COLO668 (cell line): ENCODE data around the gene SLC19A1.
A peak's percentile ranks its signal among the peaks of the same experiment; 100 is the strongest.

Source experiments
- DNase-seq: peaks from one replicate; lab custom pipeline; 2025; ENCODE audit not compliant: unreplicated experiment; lab: John Stamatoyannopoulos, UW

SLC19A1 gene

DNA sequence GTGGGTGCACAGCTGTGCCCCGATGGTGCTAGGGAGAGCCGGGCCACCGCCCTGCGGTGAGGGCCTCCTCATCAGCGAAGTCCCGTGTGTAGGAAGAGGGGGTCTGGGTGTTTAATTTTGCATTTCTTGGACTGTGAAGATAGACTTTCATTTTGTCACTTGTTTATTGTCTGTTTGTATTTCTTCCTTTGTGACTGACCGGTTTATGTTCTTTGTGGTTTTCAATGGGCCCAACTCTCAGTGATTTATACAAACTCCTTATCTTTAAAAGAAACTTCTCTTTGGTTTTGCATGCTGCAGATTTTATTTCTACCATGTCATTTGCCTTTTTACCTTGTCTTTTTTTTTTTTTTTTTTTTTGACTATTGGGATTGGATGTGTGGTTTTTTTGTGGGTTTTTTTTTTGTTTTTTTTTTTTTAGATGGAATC, 72.1 kb downstream of the SLC19A1 start:
- DNase-seq, result no peak

DNA sequence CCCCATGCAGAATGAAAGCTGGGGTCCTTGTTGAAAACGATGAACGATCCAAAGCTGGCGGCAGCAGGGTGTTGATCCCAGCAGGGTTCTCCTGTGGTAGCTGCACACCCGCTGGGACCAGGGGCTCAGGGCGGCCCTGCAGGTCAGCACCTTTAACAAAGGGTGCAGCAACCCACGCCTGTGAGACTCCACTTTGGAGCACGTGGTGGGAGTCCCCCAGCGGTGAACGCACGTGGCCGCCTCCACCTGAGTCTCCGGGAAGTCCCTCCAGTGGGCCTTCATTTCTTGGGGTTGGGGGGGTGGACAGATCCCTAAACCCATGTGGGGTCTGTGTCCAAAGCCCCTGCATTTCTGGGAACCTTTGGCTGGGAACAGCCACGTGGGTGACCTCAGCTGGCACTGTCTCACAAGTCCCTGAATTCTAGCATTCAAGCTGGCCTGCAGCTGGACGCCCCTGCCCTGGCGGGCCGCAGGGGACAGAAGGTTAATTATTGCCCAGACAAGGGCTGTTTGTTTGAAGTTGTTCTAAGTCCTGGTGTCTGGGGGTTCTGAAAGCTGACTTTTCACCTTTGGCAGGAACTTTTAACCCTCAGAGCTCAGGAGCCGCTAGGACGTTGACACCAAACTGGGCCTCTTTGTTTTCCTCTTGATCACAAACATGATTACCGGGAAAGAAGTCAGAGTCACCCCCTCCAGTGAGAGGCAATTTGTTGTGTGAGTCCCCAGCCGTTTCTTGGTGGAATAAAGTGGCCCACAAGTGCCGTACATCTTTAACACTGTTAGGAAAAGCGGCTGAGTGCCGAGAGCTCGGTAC, 72.8 kb downstream of the SLC19A1 start:
- DNase-seq, result no peak

- no peak for DNase-seq
Measured at GRCh38 chr21:45468971-45469272, 73.3 kb downstream of the SLC19A1 start.

DNA sequence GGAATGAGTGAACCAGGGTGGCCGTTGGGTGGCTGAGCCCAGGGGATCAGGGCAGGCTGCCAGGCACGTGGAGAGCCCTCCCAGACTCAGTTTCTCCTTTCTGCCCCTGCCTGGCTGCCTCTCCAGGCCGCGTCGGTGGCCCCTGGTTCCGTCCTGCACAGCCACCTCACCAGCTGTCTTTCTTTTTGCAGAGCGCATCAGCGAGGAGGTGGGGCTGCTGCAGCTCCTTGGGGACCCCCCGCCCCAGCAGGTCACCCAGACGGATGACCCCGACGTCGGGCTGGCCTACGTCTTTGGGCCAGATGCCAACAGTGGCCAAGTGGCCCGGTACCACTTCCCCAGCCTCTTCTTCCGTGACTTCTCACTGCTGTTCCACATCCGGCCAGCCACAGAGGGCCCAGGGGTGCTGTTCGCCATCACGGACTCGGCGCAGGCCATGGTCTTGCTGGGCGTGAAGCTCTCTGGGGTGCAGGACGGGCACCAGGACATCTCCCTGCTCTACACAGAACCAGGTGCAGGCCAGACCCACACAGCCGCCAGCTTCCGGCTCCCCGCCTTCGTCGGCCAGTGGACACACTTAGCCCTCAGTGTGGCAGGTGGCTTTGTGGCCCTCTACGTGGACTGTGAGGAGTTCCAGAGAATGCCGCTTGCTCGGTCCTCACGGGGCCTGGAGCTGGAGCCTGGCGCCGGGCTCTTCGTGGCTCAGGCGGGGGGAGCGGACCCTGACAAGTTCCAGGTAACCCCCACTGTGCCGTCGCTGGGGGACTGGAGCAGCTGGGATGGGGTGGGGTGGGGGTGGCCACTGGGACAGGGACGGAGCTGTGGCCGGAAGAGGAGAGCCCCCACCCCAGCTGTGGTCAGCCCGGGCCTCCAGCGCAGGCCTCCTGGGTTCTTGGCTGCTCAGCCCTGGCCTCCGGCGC, 73.9 kb downstream of the SLC19A1 start:
- DNase-seq, result no peak

- no peak for DNase-seq
Measured at GRCh38 chr21:45467221-45467779, 74.9 kb downstream of the SLC19A1 start.

- DNase-seq, result no peak
Measured at GRCh38 chr21:45466330-45467220, 75.7 kb downstream of the SLC19A1 start.

- DNase-seq, result no peak
Measured at GRCh38 chr21:45465611-45466329, 76.5 kb downstream of the SLC19A1 start.

- peak; percentile 59 for DNase-seq
Measured at GRCh38 chr21:45465105-45465504, 77.1 kb downstream of the SLC19A1 start.

GRCh38 chr21:45464309-45464708, 77.9 kb downstream of the SLC19A1 start:
- DNase-seq, result no peak

- DNase-seq, result no peak
Measured at GRCh38 chr21:45463871-45464270, 78.4 kb downstream of the SLC19A1 start.

DNA sequence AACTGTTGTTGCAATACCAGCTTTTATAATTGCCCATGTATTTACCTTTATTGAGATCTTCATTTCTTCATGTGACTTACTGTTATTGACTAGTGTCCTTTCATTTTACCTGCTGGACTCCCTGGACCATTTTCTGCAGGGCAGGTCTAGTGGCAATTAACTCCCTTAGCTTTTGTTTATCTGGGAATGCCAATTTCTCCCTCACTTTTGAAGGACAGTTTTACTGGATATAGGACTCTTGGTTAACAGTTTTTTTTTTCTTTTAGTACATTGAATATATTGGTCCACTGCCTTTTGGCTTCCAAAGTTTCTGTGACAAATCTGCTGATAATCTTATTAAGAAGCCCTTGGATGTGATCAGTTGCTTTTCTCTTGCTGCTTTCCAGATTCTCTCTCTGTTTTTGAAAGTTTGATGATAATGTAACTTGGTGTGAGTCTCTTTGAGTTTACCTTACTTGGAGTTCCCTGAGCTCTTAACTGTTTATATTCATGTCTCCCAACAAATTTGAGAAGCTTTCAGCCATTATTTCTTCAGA, 80.4 kb downstream of the SLC19A1 start:
- no peak for DNase-seq

DNA sequence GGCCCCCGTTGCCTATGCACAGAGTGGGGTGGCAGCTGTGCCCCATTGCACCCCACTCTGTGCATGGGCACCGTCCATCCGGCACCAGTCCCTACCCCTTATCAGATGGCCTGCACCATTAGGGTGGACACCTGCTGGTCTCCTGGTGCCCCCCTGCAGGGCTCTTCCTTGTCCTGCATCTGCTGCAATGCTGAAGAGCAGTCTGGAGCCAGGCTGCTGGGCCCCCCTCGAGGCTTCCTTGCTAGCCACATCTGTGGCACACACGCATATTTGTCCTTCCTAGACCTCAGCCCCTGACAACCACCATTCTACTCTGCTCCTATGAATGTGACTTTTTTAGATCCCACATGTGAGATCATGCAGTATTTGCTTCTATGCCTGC, 80.9 kb downstream of the SLC19A1 start:
- no peak for DNase-seq

DNA sequence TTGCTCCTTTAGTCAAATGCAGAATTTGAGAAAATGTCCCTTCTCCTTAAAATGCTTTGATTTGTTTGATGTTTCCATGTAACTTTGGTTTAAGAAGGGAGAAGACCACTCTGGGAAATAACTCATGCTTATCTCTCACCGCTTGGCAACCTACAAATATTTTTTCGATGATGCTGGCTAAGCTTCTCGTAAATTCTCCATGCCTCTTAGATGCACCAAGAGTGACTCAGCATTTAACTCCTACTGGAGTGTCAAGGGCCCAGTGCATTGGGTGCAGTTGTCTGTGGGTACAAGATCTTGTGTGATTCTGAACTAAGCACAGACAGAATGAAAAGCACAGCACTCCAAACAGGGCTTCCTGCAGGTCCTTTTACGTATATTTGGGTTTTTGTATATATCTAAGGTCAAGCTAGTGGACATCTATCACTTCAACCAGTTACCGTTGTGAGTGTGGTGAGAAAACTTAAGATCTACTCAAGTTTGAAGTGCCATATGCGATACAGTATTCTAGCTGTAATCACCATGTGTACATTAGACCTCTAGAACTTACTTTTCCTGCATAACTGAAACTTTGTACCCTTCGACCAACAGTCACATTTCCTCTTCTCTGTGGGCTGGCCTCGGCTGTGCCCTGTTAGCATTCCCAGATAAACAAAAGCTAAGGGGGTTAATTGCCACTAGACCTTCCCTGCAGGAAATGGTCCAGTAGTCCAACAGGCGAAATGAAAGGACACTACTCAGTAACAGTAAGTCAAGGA, 81.5 kb downstream of the SLC19A1 start:
- no peak for DNase-seq

DNA sequence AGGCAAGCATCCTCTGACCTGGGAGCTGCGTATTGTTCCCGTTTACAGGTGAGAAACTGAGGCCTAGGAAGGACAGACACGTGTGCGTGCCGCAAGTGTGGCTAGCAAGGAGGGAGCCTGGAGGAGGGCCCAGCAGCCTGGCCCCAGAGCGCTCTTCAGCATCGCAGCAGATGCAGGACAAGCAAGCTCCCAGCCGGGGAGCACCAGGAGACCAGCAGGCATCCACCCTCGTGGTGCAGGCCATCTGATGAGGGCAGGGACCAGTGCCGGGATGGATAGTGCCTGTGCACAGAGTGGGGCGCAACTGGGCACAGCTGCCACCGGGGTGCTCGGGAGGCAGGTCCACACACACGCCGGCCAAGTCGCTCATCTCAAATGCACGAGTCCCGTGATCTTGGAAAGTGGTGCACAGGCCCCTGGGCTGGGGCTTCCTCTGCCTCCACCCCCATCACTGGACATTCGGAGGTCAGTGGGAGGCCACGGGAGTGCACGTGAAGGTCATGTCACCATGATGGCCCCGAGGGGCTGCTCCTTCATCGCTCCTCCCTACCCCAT, 82.2 kb downstream of the SLC19A1 start:
- no peak for DNase-seq

DNA sequence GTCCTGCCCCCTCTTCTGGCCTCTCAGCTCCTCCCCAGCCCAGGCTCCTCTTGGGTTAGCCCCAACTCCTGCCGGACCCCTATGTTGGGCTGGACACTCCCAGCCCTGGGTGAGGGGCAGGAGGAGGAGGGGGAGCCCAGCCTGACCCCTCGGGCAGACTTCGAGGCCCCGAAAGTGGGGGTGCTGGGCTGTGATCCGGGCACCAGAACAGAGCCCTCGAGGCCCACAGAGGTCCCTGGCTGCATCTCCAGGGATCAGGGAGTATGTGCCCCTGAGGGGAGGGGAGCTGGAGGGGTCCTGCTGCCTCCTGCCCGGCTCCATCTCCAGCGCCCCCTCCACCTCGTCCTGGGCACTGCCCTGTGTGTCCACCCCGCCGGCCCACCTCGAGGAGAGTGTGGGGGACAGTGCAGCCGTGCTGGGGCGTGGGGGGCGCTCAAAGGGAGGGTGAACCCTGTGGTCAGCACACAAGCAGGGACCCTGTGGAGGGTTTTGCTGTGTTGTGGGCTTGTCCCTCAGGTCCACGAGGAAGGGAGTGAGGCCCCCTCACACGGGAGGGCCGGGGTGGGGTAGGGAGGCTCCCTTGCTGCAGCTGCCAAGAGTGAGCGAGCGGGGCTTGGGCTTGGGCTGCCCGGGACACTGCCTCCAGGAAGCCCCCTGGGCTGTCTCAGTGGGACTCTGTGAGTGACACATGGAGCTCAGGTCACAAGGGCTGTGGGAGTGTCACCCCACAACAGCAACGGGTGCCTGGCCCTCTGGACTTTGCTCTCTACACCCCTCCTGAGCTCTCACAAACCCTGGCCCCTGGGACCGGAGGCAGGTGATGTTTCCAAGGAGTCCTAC, 82.8 kb downstream of the SLC19A1 start:
- DNase-seq, result no peak

GRCh38 chr21:45458281-45459170, 83.7 kb downstream of the SLC19A1 start:
- no peak for DNase-seq

- DNase-seq, result no peak
Measured at GRCh38 chr21:45457832-45458172, 84.4 kb downstream of the SLC19A1 start.
